ENCODE data around the gene CACNA1C.

DNA sequence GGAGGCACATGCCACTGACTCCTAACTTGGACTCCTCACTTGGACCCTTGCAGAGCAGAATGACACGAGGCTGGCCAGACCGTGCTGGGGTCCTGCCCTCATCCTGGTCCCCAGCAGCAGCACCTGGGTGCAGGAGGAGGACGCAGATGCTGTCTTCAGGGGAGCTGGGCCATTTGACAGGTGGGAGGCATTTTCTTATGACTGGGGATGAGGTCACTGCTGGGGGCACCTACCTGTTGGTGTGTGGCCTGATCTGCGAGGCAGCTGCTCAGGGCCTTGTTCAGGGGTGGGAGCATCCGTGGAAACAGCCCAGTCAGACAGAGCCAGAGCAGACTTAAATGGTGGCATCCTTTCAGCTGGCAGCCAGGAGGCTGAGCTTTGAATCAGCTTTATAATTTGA lies 57.3 kb downstream of the CACNA1C start:
- TF ChIP-seq, protein P1, sequence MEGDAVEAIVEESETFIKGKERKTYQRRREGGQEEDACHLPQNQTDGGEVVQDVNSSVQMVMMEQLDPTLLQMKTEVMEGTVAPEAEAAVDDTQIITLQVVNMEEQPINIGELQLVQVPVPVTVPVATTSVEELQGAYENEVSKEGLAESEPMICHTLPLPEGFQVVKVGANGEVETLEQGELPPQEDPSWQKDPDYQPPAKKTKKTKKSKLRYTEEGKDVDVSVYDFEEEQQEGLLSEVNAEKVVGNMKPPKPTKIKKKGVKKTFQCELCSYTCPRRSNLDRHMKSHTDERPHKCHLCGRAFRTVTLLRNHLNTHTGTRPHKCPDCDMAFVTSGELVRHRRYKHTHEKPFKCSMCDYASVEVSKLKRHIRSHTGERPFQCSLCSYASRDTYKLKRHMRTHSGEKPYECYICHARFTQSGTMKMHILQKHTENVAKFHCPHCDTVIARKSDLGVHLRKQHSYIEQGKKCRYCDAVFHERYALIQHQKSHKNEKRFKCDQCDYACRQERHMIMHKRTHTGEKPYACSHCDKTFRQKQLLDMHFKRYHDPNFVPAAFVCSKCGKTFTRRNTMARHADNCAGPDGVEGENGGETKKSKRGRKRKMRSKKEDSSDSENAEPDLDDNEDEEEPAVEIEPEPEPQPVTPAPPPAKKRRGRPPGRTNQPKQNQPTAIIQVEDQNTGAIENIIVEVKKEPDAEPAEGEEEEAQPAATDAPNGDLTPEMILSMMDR (IDR thresholded peaks at IDR 0.05; ENCODE audit: low read depth, low read length), result no peak
- TF ChIP-seq, protein P2, sequence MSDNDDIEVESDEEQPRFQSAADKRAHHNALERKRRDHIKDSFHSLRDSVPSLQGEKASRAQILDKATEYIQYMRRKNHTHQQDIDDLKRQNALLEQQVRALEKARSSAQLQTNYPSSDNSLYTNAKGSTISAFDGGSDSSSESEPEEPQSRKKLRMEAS (IDR thresholded peaks at IDR 0.05; ENCODE audit: low read depth, low read length), result no peak
